Uterus (tissue), 2 donors: ENCODE results near the gene LYZ.

ENCODE experiments used
- POLR2A ChIP-seq, 2 donors: fragments of 450-650 bp; IDR thresholded peaks; one replicate each; pipeline ENCODE4 v1.6.1; 2016; ENCODE audit warnings: antibody characterized with exemption in 2 of 2, mild to moderate bottlenecking in 1 of 2, moderate library complexity in 1 of 2
- TF ChIP-seq, protein P1 (sequence below), 4 experiments: fragments of 200-600 bp in 2 of 4; fragments of 450-650 bp in 2 of 4; sonication (generic) in 2 of 4; IDR thresholded peaks; one replicate each; pipeline ENCODE4 v1.5.1; 2016 to 2019; ENCODE audit warnings: antibody characterized with exemption in 4 of 4, mild to moderate bottlenecking in 2 of 4, moderate library complexity in 1 of 4

DNA sequence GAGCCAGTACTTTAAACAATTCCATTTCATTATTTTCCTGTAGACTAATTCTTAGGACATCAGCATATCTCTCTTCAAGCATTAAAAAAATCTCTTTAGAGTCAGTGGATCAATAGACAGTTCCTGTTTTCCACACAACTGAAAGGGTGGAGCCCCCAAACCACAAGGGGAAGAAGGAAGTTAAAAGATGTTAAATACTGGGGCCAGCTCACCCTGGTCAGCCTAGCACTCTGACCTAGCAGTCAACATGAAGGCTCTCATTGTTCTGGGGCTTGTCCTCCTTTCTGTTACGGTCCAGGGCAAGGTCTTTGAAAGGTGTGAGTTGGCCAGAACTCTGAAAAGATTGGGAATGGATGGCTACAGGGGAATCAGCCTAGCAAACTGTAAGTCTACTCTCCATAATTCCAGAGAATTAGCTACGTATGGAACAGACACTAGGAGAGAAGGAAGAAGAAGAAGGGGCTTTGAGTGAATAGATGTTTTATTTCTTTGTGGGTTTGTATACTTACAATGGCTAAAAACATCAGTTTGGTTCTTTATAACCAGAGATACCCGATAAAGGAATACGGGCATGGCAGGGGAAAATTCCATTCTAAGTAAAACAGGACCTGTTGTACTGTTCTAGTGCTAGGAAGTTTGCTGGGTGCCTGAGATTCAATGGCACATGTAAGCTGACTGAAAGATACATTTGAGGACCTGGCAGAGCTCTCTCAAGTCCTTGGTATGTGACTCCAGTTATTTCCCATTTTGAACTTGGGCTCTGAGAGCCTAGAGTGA, at the start of gene LYZ:
- TF ChIP-seq, protein P1, sequence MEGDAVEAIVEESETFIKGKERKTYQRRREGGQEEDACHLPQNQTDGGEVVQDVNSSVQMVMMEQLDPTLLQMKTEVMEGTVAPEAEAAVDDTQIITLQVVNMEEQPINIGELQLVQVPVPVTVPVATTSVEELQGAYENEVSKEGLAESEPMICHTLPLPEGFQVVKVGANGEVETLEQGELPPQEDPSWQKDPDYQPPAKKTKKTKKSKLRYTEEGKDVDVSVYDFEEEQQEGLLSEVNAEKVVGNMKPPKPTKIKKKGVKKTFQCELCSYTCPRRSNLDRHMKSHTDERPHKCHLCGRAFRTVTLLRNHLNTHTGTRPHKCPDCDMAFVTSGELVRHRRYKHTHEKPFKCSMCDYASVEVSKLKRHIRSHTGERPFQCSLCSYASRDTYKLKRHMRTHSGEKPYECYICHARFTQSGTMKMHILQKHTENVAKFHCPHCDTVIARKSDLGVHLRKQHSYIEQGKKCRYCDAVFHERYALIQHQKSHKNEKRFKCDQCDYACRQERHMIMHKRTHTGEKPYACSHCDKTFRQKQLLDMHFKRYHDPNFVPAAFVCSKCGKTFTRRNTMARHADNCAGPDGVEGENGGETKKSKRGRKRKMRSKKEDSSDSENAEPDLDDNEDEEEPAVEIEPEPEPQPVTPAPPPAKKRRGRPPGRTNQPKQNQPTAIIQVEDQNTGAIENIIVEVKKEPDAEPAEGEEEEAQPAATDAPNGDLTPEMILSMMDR (IDR thresholded peaks at IDR 0.05), result no peak
- TF ChIP-seq POLR2A (IDR thresholded peaks at IDR 0.05), result no peak
